ENCODE data around the gene LCMT1.
"Not testable (repeated sequence)": the region's sequence is repeated elsewhere in the genome, so short reads cannot be mapped to it uniquely, and the experiment has no call there.

DNA sequence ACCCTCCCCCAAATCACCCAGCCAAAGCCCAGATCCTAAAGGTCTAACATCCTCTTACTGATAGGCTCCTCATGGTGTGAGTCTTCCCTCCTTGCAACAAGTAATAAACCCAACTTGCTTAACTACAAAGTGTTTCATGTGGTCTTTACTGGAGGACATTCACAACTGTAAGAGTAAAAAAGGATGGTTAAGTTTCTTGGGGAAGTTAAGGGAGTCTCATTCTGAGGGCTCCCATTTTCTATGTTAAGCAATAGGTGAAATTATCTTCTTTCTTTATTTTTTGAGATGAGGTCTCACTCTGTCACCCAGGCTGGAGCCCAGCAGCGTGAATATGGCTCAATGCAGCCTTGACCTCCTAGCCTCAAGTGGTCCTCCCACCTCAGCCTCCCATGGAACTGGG lies 47.3 kb upstream of the LCMT1 start:
- not testable (repeated sequence) for TF ChIP-seq CTCF (conservative IDR thresholded peaks at IDR 0.05); EZH2 (IDR thresholded peaks at IDR 0.05; ENCODE audit: low read depth)

All from PC-9 (cell line).